Upper lobe of left lung (tissue), 6 donors: Measurements from ENCODE around the gene SCRN2. TPM values are rescaled to one million over a fixed set of nuclear protein-coding genes. Genes with fewer than 3 reads are reported as not detected.

Experiments used
- ATAC-seq, 2 donors: fragments of 200-7000 bp; cut with Tn5 transposase; one replicate each; pipeline ENCODE4 v1.9.1; 2022; ENCODE audit warnings: mild to moderate bottlenecking in 2 of 2, moderate library complexity in 2 of 2; ENCODE audit not compliant: low FRiP score in 2 of 2
- DNase-seq, 2 donors: peaks; one replicate each; pipeline ENCODE4 v3.0.0-alpha.2; 2019 to 2020
- H3K27ac ChIP-seq, 4 donors: fragments of 200-600 bp; sonication (generic); one replicate each; pipeline ENCODE4 v1.5.1; 2016 to 2019
- H3K27me3 ChIP-seq, 4 donors: fragments of 200-600 bp; sonication (generic); one replicate each; pipeline ENCODE4 v1.5.1; 2017 to 2019
- H3K36me3 ChIP-seq, 4 donors: fragments of 200-600 bp; sonication (generic); one replicate each; pipeline ENCODE4 v1.5.1; 2016 to 2019
- H3K4me1 ChIP-seq, 4 donors: fragments of 200-600 bp; sonication (generic); one replicate each; pipeline ENCODE4 v1.5.1; 2018 to 2019
- H3K4me3 ChIP-seq, 4 donors: fragments of 200-600 bp; sonication (generic); one replicate each; pipeline ENCODE4 v1.5.1; 2017 to 2019; ENCODE audit warnings: mild to moderate bottlenecking in 2 of 4, moderate library complexity in 1 of 4
- H3K9me3 ChIP-seq, 4 donors: fragments of 200-600 bp; sonication (generic); one replicate each; pipeline ENCODE4 v1.5.1; 2018 to 2019
- CTCF ChIP-seq, 6 experiments: fragments of 450-650 bp in 4 of 6; fragments of 200-600 bp in 2 of 6; sonication (generic) in 2 of 6; IDR thresholded peaks; one replicate each; pipeline ENCODE4 v1.5.1; 2016 to 2019; ENCODE audit warnings: antibody characterized with exemption in 6 of 6
- EP300 ChIP-seq, 4 donors: sonication (generic); formaldehyde crosslinking; IDR thresholded peaks; one replicate each; pipeline ENCODE4 v1.5.1; 2017; ENCODE audit warnings: antibody characterized with exemption in 4 of 4, control low read depth in 2 of 4
- POLR2A ChIP-seq, 4 donors: fragments of 450-650 bp; IDR thresholded peaks; one replicate each; pipeline ENCODE4 v1.5.1; 2016 to 2017; ENCODE audit warnings: antibody characterized with exemption in 4 of 4, mild to moderate bottlenecking in 2 of 4
- POLR2AphosphoS5 ChIP-seq, 2 donors: sonication (generic); formaldehyde crosslinking; IDR thresholded peaks; one replicate each; pipeline ENCODE4 v1.5.1; 2017; ENCODE audit warnings: antibody characterized with exemption in 2 of 2
- WGBS, 2 donors: methylation state at CpG; one replicate each; pipeline ENCODE4 v1.1.5; 2017 to 2018; 5-methylcytosine and 5-hydroxymethylcytosine counted together
- total RNA-seq, 6 donors: library from RNA; depleted of rRNA in 4 of 6; stranded (reverse); fragments of >200 nt in 4 of 6; gene quantifications; one replicate each; pipeline versions ENCODE4 v1.1.0 to v1.2.1, GENCODE V29; 2016 to 2021
- donor health status: DM: no; HTN: no; CAD: no; lungs with moderate emphysema.
- donor health status: DM: no; HTN: yes; CAD: no; lungs with severe emphysema.

The SCRN2 gene
- total RNA-seq, 6 donors from 2014 or later: 24.4 to 73.3 (median 34.8) TPM

- Histone ChIP-seq H3K4me3 (no peak overlapping the region), H3K36me3 (peaks cover 0 to 13% (median 0%) of the 10 kb centered on the region in 4 donors), H3K9me3 (no peaks in the 10 kb centered on the region), H3K27me3 (peaks cover 0 to 26% (median 8%) of the 10 kb centered on the region in 4 donors), H3K27ac (peak overlapping the region in 1 of 4 donors; percentile 1), H3K4me1 (peaks cover 47 to 67% (median 50%) of the 10 kb centered on the region in 4 donors)
- 35 to 47% methylated on average over 16 to 18 of the region's 31 CpGs for WGBS, 2 donors
- DNase-seq (peak in 1 of 2 donors; percentile 84), ATAC-seq (no peak)
- TF ChIP-seq POLR2AphosphoS5 (IDR thresholded peaks at IDR 0.05): no peak
- no peak for TF ChIP-seq POLR2A (IDR thresholded peaks at IDR 0.05)
- TF ChIP-seq CTCF (IDR thresholded peaks at IDR 0.05): no peak
- TF ChIP-seq EP300 (IDR thresholded peaks at IDR 0.05): no peak
These were observed 5.8 kb upstream of the SCRN2 start for GRCh38 chr17:47846716-47847340.

- ATAC-seq (no peak), DNase-seq (no peak)
- Histone ChIP-seq H3K27me3 (peaks cover 0 to 20% (median 6%) of the 10 kb centered on the region in 4 donors), H3K9me3 (no peaks in the 10 kb centered on the region), H3K4me1 (peaks cover 40 to 63% (median 42%) of the 10 kb centered on the region in 4 donors), H3K4me3 (no peak overlapping the region), H3K36me3 (peaks cover 0 to 13% (median 0%) of the 10 kb centered on the region in 4 donors), H3K27ac (peak overlapping the region in 1 of 4 donors; percentile 67)
- WGBS, 2 donors: 61 to 77% methylated on average over 3 of the region's 3 CpGs
- TF ChIP-seq POLR2AphosphoS5 (IDR thresholded peaks at IDR 0.05): no peak
- no peak for TF ChIP-seq CTCF (IDR thresholded peaks at IDR 0.05)
- TF ChIP-seq EP300 (IDR thresholded peaks at IDR 0.05): no peak
- TF ChIP-seq POLR2A (IDR thresholded peaks at IDR 0.05): no peak
These were observed 4.6 kb upstream of the SCRN2 start for GRCh38 chr17:47845716-47846075.

- DNase-seq (no peak), ATAC-seq (no peak)
- peaks cover 40 to 63% (median 44%) of the 10 kb centered on the region in 4 donors for H3K4me1 ChIP-seq
- 53 to 67% methylated on average over 4 of the region's 4 CpGs for WGBS, 2 donors
- peak overlapping the region in 2 of 4 donors; percentile 35 to 67 for H3K27ac ChIP-seq
- peaks cover 0 to 20% (median 6%) of the 10 kb centered on the region in 4 donors for H3K27me3 ChIP-seq
- H3K9me3 ChIP-seq: no peaks in the 10 kb centered on the region
- H3K4me3 ChIP-seq: no peak overlapping the region
- peaks cover 0 to 13% (median 0%) of the 10 kb centered on the region in 4 donors for H3K36me3 ChIP-seq
- TF ChIP-seq CTCF (IDR thresholded peaks at IDR 0.05) (peak in 1 of 6 experiments; percentile 22), POLR2AphosphoS5 (IDR thresholded peaks at IDR 0.05) (peak in 1 of 2 donors; percentile 30), EP300 (IDR thresholded peaks at IDR 0.05) (no peak)
These were observed 4.0 kb upstream of the SCRN2 start for GRCh38 chr17:47844814-47845715.

GRCh38 chr17:47844227-47844626, 3.2 kb upstream of the SCRN2 start:
- Histone ChIP-seq H3K9me3 (no peaks in the 10 kb centered on the region), H3K4me3 (no peak overlapping the region), H3K4me1 (peaks cover 42 to 69% (median 48%) of the 10 kb centered on the region in 4 donors), H3K27ac (peak overlapping the region in 2 of 4 donors; percentile 35 to 67), H3K27me3 (peaks cover 0 to 20% (median 6%) of the 10 kb centered on the region in 4 donors), H3K36me3 (peaks cover 0 to 13% (median 0%) of the 10 kb centered on the region in 4 donors)
- DNase-seq (no peak), ATAC-seq (no peak)
- WGBS, 2 donors: 10 to 53% methylated on average over 2 to 5 of the region's 5 CpGs
- TF ChIP-seq CTCF (IDR thresholded peaks at IDR 0.05): no peak
- peak in 1 of 2 donors; percentile 17 for TF ChIP-seq POLR2AphosphoS5 (IDR thresholded peaks at IDR 0.05)
